GM18498 (cell line): ENCODE data around the gene MOB2.

ENCODE experiments used
- ATAC-seq: cut with Tn5 transposase; IDR thresholded peaks from one replicate; pipeline ENCODE4 v1.9.1; 2021; ENCODE audit warnings: mild to moderate bottlenecking, moderate library complexity; ENCODE audit not compliant: unreplicated experiment

MOB2 gene

DNA sequence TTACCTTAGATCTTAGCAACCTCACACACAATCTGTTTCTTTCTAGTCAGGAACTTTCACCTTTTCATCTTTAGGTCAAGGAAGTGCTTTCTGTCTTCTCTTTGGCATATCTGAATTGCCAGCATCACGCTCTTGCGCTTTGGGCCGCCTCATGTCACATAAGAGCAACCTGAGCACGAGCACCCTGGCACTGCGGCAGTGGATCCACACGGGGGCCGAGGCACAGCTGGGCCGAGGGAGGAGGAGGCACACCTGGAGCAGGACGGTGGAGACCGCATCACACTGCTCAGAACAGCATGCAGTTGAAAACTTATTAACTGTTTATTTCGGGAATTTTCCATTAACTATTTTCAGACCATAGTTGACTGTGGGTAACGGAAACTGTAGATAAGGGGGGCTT lies 10.7 kb downstream of the MOB2 start:
- ATAC-seq: no peak

DNA sequence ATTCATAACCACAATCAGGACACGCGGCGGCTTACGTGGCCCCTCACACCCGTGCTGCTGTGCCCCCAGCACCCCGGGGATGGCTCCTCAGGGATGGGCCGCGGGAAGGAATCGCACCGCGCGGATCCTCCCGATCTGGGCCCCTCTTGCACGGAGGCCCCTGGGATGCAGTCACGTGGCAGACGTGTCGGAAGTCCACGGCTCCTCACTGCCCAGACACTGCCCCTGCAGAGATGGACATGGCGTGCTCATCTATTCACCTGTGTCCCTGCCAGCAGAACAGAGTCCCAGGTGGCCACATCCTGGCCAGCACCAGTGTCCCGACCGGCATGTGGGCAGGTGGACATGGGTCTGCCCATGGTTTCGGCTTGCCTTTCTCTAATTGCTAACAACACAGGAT lies 12.8 kb downstream of the MOB2 start:
- no peak for ATAC-seq

GRCh38 chr11:1473011-1473628 lies 13.5 kb downstream of the MOB2 start:
- ATAC-seq: no peak

GRCh38 chr11:1472180-1473005 lies 14.2 kb downstream of the MOB2 start:
- no peak for ATAC-seq

- no peak for ATAC-seq
Observed at GRCh38 chr11:1471736-1472135, 14.8 kb downstream of the MOB2 start.

DNA sequence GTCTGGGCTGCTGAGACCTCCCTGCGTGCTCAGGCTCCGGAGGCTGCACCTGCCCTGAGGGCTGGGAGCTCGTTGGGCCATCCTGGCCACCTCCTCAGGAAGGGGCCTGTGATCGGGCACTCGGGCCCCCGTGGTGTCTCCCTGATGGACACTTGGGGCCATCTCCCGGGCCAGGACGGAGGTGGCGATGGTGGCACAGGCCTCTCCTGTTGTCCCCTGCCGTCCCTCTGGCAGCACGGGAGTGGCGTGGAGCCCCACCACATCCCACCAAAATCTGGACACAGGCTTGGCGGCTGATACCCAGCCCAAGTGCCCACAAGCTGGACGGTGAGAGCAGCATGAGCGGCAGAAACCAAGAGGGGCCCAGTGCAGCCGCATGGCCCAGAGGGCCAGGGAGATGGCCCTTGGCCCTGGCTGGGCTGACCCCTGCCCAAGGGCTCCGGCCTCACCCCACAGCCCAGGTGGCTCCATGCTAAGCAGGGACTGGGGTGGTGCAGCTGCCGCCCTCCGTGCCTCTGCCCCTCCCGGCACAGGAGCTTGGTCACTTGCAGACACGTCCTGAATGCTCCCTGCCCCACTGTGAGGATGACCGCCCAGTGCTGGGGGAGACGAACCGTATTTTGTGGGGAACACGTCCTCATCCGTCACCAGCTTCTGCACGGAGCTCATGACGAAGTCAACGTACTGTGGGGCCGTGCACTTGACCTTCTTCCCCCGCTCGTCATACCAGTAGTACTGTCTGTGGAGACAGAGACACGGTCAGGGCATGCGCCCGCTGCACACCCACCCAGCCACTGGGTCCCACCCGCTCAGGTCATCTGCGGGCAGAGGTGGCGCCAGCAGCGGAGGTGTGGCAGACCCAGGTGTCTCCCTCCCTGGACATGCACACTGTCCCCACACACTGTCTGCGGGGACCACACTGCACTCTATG lies 15.6 kb downstream of the MOB2 start:
- no peak for ATAC-seq

- ATAC-seq: no peak
Observed at GRCh38 chr11:1469911-1470680, 16.5 kb downstream of the MOB2 start.

- no peak for ATAC-seq
Observed at GRCh38 chr11:1469287-1469910, 17.2 kb downstream of the MOB2 start.

DNA sequence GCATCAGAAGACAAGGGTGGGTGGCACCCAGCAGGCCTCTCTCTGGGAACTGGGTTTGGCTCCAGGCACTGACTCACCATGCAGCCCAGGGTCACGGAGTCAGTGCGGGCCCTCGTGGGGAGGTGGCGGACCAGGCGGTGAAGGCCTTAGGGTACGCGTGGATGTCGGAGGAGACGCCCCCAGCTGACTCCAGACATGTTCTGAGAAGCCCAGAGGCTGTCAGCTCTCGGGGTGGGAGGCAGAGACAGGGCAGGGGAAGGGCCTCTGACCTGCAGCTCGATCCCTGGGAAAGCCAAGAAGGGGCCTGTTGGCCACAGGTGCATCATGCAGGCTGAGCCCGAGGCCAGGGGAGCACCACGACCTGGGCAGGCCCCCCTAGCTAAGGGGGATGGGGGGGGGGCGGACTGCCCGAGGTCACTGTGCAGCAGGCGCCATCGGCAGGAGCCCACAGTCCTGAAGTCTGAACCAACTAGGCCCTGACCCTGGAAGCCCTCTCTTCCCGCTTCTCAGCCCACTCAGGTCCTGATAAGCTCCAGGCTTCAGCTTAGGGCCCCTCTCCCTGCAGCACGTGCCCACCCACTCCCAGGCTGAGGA lies 18.0 kb downstream of the MOB2 start:
- no peak for ATAC-seq

GRCh38 chr11:1468002-1468401 lies 18.6 kb downstream of the MOB2 start:
- ATAC-seq: no peak

DNA sequence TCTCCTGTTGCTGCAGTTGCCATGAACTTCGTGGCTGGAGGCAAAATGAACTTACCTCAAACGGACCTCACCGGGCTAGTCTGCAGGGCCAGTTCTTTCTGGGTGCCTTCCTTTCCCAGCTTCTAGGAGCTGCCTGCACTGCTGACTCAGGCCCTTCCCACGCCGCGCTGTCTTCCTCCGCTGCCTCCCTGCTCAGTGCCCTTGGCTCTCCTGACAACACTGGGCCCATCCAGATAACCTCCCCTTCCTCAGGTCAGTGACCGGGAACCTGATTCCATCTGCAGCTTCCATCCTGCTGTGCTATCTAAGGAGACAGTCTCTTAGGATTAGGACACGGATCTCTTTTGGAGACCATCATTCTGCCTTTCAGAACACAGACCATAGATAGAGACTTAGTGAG lies 19.3 kb downstream of the MOB2 start:
- ATAC-seq: no peak

DNA sequence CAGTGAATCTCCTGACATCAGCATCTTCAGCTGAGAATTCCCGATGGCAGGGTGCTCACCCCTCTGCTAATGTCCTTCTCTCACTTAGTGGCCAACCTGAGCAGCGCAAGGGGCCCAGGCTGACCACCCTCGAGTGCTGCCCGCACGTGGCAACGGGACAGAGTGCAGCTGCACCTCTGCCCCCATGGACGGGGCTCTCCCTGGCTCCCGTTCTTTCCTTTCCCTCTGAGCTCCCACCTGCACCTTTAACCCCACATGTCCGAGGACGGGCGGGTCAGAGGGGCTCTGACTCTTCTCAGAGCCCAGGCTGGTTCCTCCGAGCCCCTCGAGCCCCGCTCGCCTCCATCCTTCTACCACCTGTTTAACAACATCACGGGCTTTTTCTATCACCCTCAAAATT lies 19.8 kb downstream of the MOB2 start:
- no peak for ATAC-seq

GRCh38 chr11:1463056-1463455 lies 23.5 kb downstream of the MOB2 start:
- no peak for ATAC-seq

- ATAC-seq: no peak
Observed at GRCh38 chr11:1462698-1462975, 23.9 kb downstream of the MOB2 start.

DNA sequence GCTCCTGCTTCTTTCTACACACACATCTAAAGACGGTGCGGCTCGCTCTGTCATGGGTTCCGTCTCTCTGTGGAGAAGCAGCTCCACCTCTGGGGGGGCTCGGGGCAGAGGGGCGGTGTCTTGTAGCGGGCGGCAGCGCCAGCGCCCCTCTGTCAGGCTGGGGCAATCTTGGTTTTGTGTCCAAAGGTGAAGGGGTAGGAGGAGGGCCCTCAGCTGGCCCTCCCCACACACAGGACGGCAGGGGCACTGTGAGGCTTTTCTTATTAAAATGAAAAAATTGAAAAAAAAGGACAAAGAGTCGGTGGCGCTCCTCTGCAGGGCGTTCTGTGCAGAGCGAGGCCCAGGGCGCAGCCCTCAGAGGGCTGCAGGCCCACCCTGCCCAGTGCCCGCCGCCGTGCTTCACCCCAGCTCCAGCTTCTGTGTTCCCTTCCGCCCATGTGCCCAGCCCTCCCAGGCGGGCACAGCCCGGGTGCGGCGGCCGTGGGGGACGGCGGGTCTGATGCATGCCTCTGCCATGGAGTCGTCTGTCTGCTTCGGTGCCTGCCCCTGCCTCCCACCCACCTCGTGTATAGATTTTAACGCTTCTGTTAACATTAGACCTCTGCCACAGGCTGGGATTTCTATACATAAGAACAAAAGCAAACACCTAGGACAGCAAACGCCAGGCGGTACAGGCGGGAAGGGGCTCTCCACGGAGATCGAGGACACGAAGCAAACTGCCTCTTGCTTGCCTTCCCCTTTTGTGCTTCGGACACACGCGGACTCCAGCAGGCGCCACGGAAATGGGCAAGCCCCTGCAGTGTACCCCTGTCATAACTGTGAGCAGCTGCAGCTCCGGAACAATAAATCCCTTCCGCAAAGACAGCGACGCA lies 24.5 kb downstream of the MOB2 start:
- no peak for ATAC-seq

DNA sequence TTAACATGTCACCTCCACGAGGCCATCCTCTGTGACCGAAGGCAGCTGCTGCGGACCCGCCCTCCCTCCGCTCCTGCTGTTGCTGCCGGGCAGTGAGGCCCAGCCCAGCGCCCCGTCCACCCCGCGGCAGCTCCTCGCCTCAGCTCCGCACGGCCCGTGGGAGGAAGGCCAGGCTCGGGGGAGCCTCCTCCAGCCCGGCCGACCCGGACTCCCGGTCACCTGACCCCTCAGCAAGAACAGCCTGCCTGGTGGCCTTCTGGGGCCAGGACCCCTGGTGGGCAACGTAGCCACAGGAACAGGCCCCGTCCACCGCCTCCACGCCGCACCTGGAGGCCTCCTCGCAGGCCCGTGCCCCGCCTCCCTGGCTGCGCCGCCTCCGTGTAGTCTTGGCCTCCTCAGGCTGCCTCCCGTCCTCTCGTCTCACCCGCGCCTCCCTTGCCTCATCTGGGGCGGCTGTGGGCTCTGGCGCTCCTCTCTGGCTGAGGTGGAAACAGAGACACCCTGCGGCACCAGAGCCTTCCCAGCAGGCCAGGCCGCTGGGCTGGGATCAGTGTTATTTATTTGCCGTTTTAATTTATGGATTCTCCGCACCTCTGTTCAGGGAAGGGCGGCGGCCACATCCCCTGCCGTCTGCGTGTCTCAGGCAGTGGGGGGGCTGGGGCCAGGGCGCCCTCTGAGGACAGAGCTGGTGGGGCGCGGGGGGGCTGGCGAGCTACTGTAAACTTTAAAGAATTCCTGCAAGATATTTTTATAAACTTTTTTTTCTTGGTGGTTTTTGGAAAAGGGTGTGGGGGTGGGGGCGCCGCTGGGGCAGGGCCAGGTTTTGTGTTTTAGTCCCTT lies 25.4 kb downstream of the MOB2 start:
- ATAC-seq: no peak

- ATAC-seq: no peak
Observed at GRCh38 chr11:1460396-1460985, 26.1 kb downstream of the MOB2 start.
